Measurements from ENCODE around the gene BST1.

Gene BST1

DNA sequence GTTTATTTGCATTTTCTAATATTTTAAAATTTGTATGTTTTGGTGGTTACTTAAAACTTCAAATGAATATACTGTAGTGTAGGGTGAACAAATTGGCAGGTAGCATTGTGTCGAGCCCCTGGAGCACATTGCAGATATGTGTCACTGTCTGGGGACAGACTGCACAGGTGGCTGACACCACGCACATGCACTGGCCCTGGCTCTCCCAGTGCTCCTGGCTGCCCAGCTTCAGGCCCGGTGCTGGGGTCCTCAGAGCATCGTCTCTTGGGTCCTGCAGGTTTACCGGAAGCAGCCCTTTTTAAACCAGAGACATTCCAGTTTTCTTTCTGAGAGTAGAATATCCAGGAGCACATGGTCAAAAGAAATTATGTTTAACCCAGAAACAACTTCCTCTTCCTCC, 15.6 kb downstream of the BST1 start:
- no peak for DNase-seq (ENCODE audit: low read depth in 1 of 2, low spot score in 1 of 2)
- no peaks in the 10 kb centered on the region for H3K27me3 ChIP-seq (ENCODE audit: insufficient read depth, poor library complexity, severe bottlenecking)
- H3K4me3 ChIP-seq (replicated peaks; ENCODE audit: insufficient read depth, low read length) = no peak overlapping the region
- TF ChIP-seq, protein P1, sequence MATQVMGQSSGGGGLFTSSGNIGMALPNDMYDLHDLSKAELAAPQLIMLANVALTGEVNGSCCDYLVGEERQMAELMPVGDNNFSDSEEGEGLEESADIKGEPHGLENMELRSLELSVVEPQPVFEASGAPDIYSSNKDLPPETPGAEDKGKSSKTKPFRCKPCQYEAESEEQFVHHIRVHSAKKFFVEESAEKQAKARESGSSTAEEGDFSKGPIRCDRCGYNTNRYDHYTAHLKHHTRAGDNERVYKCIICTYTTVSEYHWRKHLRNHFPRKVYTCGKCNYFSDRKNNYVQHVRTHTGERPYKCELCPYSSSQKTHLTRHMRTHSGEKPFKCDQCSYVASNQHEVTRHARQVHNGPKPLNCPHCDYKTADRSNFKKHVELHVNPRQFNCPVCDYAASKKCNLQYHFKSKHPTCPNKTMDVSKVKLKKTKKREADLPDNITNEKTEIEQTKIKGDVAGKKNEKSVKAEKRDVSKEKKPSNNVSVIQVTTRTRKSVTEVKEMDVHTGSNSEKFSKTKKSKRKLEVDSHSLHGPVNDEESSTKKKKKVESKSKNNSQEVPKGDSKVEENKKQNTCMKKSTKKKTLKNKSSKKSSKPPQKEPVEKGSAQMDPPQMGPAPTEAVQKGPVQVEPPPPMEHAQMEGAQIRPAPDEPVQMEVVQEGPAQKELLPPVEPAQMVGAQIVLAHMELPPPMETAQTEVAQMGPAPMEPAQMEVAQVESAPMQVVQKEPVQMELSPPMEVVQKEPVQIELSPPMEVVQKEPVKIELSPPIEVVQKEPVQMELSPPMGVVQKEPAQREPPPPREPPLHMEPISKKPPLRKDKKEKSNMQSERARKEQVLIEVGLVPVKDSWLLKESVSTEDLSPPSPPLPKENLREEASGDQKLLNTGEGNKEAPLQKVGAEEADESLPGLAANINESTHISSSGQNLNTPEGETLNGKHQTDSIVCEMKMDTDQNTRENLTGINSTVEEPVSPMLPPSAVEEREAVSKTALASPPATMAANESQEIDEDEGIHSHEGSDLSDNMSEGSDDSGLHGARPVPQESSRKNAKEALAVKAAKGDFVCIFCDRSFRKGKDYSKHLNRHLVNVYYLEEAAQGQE (IDR thresholded peaks at IDR 0.05; ENCODE audit: insufficient replicate concordance, low read depth) = no peak
- no peak for TF ChIP-seq CTCF (IDR thresholded peaks at IDR 0.05; ENCODE audit: insufficient read depth, low read length)
- TF ChIP-seq GABPA (IDR thresholded peaks at IDR 0.05; ENCODE audit: low read depth) = no peak
- no peak for TF ChIP-seq POLR2AphosphoS5 (IDR thresholded peaks at IDR 0.05; ENCODE audit: low read depth)
- no peak for TF ChIP-seq SPI1 (IDR thresholded peaks at IDR 0.05; ENCODE audit: borderline replicate concordance, low read depth)
- H3K27ac ChIP-seq (replicated peaks) = peak overlapping the region; percentile 19

DNA sequence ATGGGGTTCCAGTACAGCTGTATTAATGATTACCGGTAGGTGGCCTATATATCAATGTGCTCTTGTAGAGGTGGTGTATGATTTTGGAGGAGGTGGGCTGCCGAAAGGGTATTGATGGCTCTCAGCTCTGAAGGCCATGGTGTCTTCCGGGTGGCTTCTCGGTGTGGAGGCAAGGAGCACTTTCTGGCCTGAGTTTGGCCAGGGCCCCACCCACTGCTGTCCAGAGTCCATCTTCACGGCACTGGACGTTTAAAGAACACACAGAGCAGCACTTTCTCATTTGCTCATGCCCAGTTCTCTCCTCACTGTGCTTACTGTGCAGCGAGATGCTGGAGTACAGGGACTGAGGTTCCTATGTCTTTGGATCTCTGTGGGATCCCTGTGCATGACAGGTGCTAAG, 16.1 kb downstream of the BST1 start:
- DNase-seq (ENCODE audit: low read depth in 1 of 2, low spot score in 1 of 2) = no peak
- no peak for TF ChIP-seq CTCF (IDR thresholded peaks at IDR 0.05; ENCODE audit: insufficient read depth, low read length)
- TF ChIP-seq SPI1 (IDR thresholded peaks at IDR 0.05; ENCODE audit: borderline replicate concordance, low read depth) = no peak
- no peak for TF ChIP-seq POLR2AphosphoS5 (IDR thresholded peaks at IDR 0.05; ENCODE audit: low read depth)
- no peak for TF ChIP-seq GABPA (IDR thresholded peaks at IDR 0.05; ENCODE audit: low read depth)
- TF ChIP-seq, protein P1 (IDR thresholded peaks at IDR 0.05; ENCODE audit: insufficient replicate concordance, low read depth) = no peak
- no peaks in the 10 kb centered on the region for H3K27me3 ChIP-seq (ENCODE audit: insufficient read depth, poor library complexity, severe bottlenecking)
- H3K27ac ChIP-seq (replicated peaks) = peak overlapping the region; percentile 19
- H3K4me3 ChIP-seq (replicated peaks; ENCODE audit: insufficient read depth, low read length) = no peak overlapping the region

GRCh38 chr4:15719506-15719905, 16.6 kb downstream of the BST1 start:
- DNase-seq (ENCODE audit: low read depth in 1 of 2, low spot score in 1 of 2) = peak in 1 of 2 experiments; percentile 85
- no peak for TF ChIP-seq CTCF (IDR thresholded peaks at IDR 0.05; ENCODE audit: insufficient read depth, low read length)
- TF ChIP-seq, protein P1 (IDR thresholded peaks at IDR 0.05; ENCODE audit: insufficient replicate concordance, low read depth) = no peak
- TF ChIP-seq GABPA (IDR thresholded peaks at IDR 0.05; ENCODE audit: low read depth) = no peak
- TF ChIP-seq POLR2AphosphoS5 (IDR thresholded peaks at IDR 0.05; ENCODE audit: low read depth) = no peak
- no peak for TF ChIP-seq SPI1 (IDR thresholded peaks at IDR 0.05; ENCODE audit: borderline replicate concordance, low read depth)
- no peaks in the 10 kb centered on the region for H3K27me3 ChIP-seq (ENCODE audit: insufficient read depth, poor library complexity, severe bottlenecking)
- peak overlapping the region; percentile 19 for H3K27ac ChIP-seq (replicated peaks)
- H3K4me3 ChIP-seq (replicated peaks; ENCODE audit: insufficient read depth, low read length) = no peak overlapping the region

All from HL-60 (cell line).